GM23248 (cell line): Measurements from ENCODE around the gene GJB5.

ENCODE experiments used
- EZH2 ChIP-seq: fragments of 200-600 bp; sonication (generic); IDR thresholded peaks from 2 replicates; pipeline ENCODE4 v1.6.1; 2018; ENCODE audit warnings: antibody characterized with exemption, mild to moderate bottlenecking; ENCODE audit not compliant: insufficient read depth, poor library complexity, severe bottlenecking
- EZH2phosphoT487 ChIP-seq: fragments of 200-600 bp; sonication (generic); IDR thresholded peaks from 2 replicates; pipeline ENCODE4 v1.6.1; 2018; ENCODE audit warnings: antibody characterized with exemption, moderate library complexity, mild to moderate bottlenecking, low read depth; ENCODE audit not compliant: insufficient read depth

DNA sequence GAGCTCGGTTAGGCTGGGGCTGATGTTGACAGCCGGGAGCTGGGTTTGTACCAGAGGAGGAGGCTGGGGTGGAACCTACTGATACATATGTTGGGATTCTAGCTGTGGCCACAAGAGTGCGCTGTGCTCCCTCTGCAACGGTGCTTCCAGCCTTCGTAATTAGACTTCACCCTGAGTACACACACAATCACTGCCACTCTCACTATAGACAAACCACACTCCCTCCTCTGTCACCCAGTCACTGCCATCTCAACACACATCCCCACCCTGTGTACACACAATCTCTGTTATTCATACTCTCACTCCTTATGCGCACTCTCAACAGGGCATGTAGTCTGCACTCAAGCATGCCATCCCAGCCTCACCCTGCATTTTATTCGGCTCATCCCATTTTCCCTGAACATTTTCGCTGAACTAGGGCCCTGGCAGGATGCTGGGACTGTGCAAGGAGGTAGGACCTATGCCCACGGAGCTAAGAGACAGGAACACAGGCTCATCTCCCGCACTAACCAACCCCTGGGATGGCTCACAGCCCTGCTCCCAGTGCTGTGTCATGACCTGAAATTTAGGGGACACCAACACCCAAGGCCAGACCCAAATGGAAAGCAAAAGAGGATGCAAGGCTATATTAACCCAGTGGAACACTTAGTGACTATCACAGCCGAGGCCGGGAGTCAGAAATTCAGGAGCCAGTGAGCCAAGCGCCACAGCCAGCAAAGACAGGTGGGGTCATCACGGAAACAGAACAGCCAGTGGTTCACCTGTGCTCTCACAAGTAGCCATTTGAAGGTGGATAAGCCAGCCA is 31.9 kb downstream of the GJB5 start:
- no peak for TF ChIP-seq EZH2
- TF ChIP-seq EZH2phosphoT487, result no peak
